SK-N-DZ (cell line): Measurements from ENCODE around the gene LSMEM2.
"Not testable (repeated sequence)": the region's sequence is repeated elsewhere in the genome, so short reads cannot be mapped to it uniquely, and the experiment has no call there.

Source experiments
- DNase-seq: peaks from one replicate; pipeline ENCODE4 v3.0.0-alpha.2; 2015; ENCODE audit warnings: low spot score

Gene LSMEM2

DNA sequence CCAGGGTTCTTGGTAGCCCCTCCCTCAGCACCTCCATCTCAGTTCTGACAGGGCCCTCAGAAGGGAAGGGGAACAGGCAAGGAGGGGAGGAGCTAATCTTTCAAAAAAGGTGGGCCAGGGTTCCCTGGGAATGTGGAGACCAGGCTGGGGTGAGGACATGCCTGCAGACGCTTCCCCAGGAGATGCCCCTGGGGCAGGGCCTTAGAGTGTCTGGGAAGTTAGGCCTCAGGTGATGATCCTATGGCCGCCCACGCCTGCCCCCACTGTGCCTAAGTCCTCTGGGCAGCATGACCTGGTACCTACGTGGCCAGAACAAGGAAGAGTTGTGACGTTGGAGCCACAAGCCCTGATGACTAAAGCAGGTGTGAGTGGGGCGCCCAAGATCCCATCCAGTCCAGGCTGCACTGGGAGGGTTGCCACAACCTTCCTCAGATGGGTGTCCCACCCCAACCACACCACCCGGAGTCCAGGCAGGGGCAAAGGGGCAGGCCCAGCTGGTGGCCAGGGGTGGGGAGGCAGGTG is 13.9 kb upstream of the LSMEM2 start:
- no peak for DNase-seq

GRCh38 chr3:50265571-50265970 is 13.3 kb upstream of the LSMEM2 start:
- DNase-seq = no peak

- DNase-seq = no peak
Observed at GRCh38 chr3:50266017-50266416, 12.9 kb upstream of the LSMEM2 start.

DNA sequence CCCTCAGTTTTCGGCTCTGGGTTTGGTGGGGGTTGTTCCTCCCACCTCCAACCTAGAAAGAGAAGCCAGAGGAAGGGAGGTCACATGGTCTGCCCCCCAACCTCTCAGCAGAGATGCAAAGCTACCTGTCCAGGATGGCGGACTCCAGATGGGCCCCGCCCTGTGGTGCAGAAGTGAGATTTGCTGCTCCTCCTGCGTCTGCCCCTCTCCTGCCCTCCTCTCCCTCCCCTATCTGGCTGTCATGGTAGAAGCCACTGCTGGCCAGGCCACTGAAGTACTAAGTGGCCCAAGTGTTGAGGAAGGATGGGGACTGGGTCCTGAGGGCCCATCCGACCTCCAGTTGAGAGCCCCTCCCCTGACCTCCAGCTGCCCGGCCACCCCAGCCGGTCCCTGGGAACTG is 12.1 kb upstream of the LSMEM2 start:
- DNase-seq = no peak

GRCh38 chr3:50267280-50267913 is 11.5 kb upstream of the LSMEM2 start:
- DNase-seq = no peak

GRCh38 chr3:50268276-50268675 is 10.6 kb upstream of the LSMEM2 start:
- no peak for DNase-seq

- DNase-seq = no peak
Observed at GRCh38 chr3:50268703-50269451, 10.0 kb upstream of the LSMEM2 start, which contains the start of gene SEMA3B. SEMA3B (plus strand) TSS chr3:50269147; CDS start chr3:50269241, 94 bp downstream.

DNA sequence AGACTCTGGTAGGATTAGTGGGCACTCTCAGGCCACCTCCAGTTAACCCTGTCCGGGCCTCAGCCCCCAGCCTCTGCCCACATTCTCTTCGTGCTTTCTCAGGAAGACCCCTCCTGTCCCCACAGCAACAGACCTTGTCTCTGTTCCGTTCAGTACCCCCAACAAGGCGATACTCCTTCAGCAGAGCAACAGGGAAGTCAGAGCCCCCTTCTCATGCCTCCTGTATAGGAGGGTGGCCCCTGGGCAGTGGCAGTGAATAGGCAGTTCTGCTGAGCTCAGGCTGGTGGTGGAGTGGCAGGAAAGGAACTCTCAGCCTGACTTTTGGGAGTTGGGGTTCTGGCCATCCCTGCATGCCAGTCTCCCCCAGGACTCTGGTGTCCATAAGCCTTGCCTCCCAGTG is 9.4 kb upstream of the LSMEM2 start:
- no peak for DNase-seq

DNA sequence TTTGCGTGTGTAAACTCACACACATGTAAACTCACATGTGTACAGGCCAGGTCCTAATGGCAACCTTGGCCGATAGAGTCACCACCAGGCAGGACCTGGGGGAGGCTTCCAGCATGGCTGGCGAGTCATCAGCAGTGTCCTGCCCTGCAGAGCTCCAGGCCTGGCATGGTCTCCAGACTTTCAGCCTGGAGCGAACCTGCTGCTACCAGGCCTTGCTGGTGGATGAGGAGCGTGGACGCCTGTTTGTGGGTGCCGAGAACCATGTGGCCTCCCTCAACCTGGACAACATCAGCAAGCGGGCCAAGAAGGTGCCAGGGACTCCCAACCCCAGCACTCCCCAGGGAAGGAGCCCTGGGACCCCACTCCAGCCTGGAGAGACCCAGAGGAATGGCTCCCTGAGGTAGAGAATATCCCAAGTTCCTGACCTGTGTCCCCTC is 8.9 kb upstream of the LSMEM2 start:
- DNase-seq = no peak

DNA sequence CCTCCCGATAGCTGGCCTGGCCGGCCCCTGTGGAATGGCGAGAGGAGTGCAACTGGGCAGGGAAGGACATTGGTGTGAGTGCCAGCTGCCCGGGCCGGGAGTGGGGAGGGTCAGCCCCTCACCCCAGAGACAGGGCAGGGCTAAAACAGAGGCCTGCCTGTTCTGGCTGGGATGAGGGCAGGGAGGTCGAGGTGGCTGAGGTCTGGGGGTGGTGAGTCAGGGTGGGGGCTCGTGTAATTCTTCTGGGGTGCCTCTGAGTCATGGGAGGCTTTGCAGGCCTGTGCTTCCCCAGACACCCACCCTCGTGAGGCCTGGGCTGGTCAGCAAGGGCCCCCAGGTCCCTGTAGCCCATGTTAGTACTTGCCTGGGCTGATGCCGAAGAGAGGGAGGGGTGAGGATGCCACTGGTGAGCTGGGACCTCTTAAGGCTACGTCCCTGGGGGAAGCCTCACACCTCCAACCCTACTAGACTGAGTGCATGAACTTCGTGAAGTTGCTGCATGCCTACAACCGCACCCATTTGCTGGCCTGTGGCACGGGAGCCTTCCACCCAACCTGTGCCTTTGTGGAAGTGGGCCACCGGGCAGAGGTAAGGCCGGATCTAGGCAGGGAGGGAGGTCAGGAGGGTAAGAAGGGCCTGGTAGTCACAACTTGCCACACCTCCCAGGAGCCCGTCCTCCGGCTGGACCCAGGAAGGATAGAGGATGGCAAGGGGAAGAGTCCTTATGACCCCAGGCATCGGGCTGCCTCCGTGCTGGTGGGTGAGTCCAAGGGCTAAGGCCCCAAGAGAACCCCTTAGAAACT is 8.3 kb upstream of the LSMEM2 start:
- DNase-seq = no peak

- DNase-seq = no peak
Observed at GRCh38 chr3:50271314-50271936, 7.5 kb upstream of the LSMEM2 start.

GRCh38 chr3:50272538-50272910 is 6.4 kb upstream of the LSMEM2 start:
- DNase-seq = not testable (repeated sequence)

GRCh38 chr3:50272911-50273688 is 5.8 kb upstream of the LSMEM2 start:
- peak; percentile 68 for DNase-seq

DNA sequence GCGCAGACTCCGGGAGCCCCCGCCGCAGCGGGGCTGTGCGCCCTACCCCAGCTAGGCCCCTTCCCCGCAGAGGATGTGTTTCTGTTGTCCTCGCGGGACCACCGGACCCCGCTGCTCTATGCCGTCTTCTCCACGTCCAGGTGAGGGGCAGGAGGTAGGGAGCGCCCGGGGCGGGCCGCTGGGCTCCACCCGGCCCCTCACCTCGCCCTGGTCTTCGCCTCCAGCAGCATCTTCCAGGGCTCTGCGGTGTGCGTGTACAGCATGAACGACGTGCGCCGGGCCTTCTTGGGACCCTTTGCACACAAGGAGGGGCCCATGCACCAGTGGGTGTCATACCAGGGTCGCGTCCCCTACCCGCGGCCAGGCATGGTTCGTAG is 5.2 kb upstream of the LSMEM2 start:
- no peak for DNase-seq

DNA sequence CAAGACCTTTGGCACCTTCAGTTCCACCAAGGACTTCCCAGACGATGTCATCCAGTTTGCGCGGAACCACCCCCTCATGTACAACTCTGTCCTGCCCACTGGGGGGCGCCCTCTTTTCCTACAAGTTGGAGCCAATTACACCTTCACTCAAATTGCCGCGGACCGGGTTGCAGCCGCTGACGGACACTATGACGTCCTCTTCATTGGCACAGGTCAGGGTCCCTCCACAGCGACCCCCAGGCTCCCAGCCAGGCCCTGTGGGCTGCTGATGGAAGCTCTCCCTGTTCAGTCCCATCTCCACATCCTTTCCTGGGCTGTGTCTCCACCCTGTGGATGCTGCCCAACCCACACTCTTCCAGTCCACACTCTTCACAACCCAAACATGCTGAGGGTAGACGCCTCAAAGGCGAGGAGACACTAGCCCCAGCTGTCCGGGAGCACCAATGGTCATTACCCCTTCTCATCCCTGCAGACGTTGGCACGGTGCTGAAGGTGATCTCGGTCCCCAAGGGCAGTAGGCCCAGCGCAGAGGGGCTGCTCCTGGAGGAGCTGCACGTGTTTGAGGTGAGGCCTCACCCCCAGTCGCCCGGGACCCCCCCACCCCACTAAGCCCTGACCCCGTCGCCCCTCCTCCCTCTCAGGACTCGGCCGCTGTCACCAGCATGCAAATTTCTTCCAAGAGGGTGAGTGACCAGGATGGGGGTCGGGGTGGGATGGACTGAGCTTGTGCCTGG is 4.3 kb upstream of the LSMEM2 start:
- DNase-seq = peak; percentile 60

GRCh38 chr3:50275141-50275995 is 3.5 kb upstream of the LSMEM2 start:
- DNase-seq = no peak

DNA sequence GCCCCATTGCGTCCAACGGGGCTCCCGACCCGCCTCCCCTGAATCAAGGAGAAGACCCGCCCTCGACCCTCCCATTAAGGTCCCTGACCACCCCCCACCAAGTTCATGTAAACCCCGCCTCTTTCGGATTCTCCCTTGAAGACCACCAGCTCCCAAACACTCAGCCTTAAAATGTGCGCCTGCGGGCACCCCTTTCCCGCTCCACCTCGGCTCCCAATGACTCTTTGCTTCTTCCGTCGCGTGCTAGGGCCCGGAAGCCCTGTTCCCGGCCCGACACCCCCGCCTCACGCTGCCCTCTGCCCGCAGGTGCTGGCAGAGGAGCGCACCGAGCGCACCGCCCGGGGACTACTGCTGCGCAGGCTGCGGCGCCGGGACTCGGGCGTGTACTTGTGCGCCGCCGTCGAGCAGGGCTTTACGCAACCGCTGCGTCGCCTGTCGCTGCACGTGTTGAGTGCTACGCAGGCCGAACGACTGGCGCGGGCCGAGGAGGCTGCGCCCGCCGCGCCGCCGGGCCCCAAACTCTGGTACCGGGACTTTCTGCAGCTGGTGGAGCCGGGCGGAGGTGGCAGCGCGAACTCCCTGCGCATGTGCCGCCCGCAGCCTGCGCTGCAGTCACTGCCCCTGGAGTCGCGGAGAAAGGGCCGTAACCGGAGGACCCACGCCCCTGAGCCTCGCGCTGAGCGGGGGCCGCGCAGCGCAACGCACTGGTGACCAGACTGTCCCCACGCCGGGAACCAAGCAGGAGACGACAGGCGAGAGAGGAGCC is 2.7 kb upstream of the LSMEM2 start:
- no peak for DNase-seq

GRCh38 chr3:50276762-50277101 is 2.2 kb upstream of the LSMEM2 start:
- no peak for DNase-seq
